ENCODE measurements around the gene SMAD3.

GRCh38 chr15:67106764-67107013 lies 41.3 kb downstream of the SMAD3 start:
- no peak for TF ChIP-seq ZNF621 (tag by site-specific recombination; IDR thresholded peaks at IDR 0.05)
- no peak for TF ChIP-seq REPIN1 (tag by site-specific recombination; IDR thresholded peaks at IDR 0.05; ENCODE audit: low read depth)
- TF ChIP-seq CTCF (tag by site-specific recombination; IDR thresholded peaks at IDR 0.05): no peak
- no peak for TF ChIP-seq ZNF571 (tag by site-specific recombination; IDR thresholded peaks at IDR 0.05)
- TF ChIP-seq ZNF211 (tag by site-specific recombination; IDR thresholded peaks at IDR 0.05; ENCODE audit: low read depth): no peak
- no peak; the same call in 1 of the 2 replicates for TF ChIP-seq PRDM10 (tag by site-specific recombination; IDR thresholded peaks at IDR 0.05)
- TF ChIP-seq YY1 (tag by site-specific recombination; IDR thresholded peaks at IDR 0.05): no peak
- no peak for TF ChIP-seq ZNF10 (tag by site-specific recombination; IDR thresholded peaks at IDR 0.05)
- TF ChIP-seq REST (tag by site-specific recombination; IDR thresholded peaks at IDR 0.05): no peak
